AG08395 (cell line): ENCODE results near the gene SLC35B2.

Source experiments
- DNase-seq: peaks from one replicate; pipeline ENCODE4 v3.0.0; 2012; ENCODE audit warnings: mixed read lengths, low spot score

SLC35B2 gene

DNA sequence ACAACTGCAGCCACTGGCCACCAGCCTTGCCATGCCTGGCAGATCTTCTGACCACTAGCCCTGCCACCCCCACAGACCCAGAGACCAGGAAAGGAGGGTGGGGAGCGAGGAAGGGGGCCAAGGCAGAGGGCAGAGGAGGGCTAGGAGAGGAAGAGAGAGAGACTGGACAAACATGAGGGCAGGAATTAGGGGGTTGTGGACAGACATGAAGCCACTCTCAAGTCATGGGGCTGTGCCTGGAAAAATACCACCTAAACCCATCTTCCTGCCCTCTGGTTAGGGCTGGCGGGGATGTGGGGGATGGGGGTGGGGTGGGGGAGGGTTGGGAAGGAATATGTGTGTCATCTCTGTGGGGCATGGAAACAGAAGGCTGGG, 35.4 kb downstream of the SLC35B2 start:
- DNase-seq = no peak

DNA sequence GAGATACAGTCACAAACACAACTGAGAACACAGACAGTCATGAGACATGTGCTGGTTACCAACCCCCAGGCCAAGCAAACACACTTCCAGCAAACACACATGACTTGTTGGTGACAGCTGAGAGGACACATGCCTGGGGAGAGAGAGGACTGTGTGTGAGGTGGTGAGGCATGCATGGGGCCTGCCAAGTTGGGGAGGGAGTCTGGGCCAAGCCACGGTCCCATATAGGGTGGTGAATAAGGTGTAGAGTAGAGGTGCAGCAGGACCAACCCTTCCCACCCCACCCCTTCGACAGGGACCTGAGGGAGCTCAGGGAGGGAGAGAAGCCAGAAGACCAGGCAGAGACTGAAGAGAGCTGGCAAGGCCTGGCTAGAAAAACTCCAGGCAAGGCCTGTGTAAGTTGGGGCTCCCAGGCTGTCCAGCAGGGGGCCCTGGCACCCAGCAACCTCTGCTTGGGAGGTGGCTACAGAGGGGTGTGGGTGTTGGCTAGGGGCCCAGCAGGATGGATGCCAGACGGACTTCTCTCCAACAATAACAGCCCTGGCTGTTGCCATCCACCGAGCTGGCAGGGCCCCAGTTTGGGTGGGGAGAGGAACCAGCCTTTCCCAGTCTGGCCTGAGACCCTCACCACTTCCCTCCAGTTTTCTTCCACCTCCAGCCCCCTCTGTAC, 35.9 kb downstream of the SLC35B2 start:
- peak; percentile 75 for DNase-seq

DNA sequence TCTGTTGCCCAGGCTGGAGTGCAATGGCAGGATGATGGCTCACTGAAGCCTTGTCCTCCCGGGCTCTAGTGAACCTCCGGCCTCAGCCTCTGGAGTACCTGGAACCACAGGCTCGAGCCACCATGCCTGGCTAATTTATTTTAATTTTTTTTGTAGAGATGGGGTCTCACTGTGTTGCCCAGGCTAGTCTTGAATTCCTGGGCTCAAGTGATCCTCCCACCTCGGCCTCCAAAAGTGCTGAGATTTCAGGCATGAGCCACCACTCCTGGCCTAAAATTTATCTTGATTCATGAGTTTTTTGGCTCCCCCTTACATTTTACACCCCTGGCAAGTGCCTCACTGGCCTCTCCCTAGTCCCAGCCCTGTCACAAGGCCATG, 36.4 kb downstream of the SLC35B2 start:
- no peak for DNase-seq

DNA sequence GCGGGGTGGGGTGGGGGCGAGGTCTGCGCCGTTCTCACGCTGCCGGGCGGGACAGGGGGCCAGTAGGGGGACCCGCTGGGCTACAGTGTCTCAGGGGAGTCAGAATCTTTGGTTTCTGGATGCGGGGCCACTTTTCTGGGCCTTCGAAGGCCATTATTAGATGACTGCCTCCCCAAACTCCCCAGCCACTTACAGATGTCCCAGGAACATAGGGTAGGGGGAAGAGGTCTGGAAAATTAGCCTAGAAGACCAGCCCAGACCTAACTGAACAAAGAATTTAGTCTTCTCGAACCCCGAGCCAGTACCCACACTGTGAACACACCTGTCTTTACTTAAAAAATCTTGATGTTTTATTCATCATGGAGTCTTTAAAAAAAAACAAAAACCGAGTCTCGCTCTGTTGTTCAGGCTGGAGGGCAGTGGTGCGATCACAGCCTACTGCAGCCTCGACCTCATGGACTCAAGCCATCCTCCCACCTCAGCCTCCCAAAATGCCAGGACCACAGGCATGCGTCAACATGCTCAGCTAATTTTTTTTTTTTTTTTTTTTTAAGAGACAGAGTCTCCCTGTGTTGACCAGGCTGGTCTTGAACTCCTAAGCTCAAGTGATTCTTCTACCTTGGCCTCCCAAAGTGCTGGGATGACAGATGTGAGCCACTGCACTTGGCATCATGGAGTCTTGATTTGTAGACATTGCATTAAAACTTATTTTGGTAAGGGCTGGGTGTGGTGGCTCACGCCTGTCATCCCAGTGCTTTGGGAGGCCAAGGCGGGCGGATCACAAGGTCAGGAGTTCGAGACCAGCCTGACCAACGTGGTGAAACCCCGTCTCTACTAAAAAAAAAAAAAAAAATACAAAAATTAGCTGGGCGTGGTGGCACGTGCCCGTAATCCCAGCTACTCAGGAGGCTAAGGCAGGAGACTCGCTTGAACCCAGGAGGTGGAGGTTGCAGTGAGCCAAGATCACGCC, 37.2 kb downstream of the SLC35B2 start:
- no peak for DNase-seq

DNA sequence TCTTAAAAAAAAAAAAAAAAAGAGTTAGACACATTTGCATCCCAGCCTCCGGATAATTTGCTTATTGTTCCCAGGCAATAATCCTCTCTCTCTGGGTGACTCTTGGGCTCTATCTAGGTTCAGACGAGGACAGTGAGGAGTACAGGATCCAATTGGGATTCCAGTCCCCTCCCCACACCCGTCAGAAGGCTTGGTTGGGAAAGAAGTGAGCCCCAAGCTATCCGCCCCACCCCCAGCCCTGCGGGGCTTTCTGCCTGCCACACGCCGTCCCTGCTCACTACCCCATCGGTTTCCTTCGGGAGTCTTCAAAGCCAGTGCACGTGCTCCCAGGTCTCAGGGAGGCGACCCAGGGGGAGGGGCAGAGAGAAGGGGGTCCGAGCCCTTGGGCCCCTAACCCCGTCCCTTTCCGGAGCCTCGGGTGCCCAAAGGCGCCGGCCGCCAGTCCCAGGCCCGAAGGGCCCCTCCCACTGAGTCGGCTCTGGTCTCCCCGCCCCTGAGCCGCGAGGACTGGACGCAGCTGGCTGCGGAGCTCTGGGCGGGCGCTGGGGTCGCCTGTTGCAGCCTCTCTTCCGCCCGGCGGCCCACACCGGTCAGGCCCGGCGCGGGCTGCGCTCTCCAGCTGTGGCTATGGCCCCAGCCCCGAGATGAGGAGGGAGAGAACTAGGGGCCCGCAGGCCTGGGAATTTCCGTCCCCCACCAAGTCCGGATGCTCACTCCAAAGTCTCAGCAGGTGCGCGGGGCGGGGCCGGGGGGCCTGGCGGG, 38.1 kb downstream of the SLC35B2 start:
- DNase-seq = peak; percentile 41

DNA sequence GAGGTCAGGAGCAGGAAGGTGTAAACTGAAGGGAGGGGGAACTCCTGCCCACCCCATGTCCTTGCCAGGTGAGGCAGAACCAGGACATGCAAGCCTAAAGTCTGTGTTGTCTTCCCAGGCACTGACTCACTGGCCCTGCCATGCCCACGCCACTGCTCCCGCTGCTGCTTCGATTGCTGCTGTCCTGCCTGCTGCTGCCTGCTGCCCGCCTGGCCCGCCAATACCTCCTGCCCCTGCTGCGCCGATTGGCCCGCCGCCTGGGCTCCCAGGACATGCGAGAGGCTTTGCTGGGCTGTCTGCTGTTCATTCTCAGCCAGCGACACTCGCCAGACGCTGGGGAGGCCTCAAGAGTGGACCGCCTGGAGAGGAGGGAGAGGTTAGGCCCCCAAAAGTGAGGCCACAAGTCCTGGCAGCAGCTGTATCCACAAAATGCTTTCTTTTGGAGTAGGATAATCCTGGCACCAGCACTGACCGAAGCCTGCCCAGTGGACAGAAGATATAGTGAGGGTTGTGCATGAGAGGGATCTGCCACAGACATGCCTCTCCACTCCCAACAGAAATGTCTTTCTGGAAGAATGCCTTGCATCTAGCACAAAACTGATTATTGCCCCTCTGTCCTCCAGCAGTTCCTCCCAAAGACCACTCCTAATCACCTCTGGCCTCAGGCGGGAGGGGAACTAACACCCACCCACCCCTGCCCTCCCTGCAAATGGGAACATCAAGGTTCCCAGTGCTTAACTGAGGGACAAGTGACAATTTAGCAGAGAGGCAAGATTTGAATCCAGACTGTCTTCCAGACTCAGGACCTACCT, 39.8 kb downstream of the SLC35B2 start:
- no peak for DNase-seq

DNA sequence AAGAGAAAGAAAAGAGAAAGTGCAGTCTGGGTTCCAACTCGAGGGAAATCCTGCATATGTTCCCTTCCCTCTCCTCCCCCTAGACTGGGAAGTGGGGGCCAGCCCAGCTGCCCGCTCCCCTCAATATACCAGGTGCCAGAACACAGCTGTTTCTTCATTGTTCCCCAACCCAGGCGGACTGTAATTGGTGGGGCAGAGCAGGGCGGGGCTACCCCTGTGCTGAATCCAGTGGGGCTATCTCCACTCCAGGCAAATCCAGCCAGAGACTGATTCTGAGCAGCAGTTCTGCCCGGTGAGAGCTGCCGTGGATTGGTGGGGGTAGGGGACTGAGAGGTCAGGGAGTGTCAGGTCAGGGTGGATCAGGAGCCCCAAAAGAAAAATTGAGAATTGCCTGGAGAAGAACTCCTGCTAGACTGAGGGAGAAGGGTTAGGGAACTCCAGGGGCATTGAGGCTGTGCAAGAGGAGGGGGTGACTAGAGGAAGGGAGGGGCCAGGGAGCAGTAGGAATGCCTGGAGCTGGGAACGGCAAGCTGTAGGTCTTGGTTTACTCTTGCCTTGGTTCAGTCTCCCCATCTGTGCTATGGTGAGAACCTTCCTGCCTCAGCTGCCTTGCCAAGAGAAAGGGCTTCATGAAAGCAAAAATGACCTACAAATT, 40.5 kb downstream of the SLC35B2 start, which contains the start of gene MYMX:
TSS of gene MYMX (plus strand) at position 250 of the 655 bp plus-strand sequence. CDS start 546 bp downstream, outside the sequence.
- DNase-seq = no peak

DNA sequence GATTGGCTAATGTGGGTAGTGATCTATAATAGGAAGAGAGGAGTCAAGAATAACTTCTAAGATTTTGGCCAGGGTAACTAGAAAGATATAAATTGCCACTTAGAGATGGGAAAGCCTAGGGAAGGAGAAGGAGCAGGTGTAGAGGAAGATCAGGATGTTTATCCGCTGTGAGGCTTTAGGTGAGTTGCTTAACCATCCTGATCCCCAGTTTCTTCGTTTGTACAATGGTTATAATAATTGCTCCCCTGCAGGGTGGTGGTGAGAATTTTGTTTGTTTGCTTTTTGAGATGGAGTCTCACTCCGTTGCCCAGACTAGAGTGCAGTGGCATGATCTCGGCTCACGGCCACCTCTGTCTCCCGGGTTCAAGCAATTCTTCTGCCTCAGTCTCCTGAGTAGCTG, 43.0 kb downstream of the SLC35B2 start:
- no peak for DNase-seq

DNA sequence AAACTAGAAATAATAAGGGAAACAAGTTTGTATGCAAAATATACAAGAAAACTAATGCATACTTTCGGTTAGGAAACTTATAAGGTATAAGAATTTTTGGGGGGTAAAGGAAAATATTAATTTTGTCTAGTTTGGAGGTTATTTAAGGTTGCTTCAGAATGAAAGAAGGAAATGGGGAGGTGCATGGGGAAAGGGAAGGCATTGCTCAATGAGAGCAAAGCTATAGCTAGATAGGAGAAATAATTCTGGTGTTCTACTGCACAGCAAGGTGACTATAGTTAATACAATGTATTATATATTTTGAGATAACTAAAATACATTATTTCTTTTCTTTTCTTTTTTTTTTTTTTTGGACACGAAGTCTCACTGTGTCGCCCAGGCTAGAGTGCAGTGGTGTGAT, 46.0 kb downstream of the SLC35B2 start:
- no peak for DNase-seq

DNA sequence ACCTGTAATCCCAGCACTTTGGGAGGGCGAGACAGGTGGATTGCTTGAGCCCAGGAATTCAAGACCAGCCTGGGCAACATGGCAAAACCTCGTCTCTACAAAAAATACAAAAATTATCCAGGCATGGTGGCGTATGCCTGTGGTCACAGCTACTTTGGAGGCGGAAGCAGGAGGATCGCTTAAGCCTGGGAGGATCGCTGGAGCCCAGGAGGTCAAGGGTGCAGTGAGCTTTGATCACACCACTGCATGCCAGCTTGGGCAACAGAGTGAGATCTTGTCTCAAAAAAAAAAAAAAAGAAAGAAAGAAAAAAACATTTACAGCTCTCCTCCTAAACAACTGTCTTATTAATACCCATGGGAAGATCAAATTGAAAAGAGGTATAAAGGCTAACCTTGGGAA, 49.4 kb downstream of the SLC35B2 start:
- DNase-seq = no peak
